ENCODE results near the gene TRPV2.

- TF ChIP-seq, protein P1, sequence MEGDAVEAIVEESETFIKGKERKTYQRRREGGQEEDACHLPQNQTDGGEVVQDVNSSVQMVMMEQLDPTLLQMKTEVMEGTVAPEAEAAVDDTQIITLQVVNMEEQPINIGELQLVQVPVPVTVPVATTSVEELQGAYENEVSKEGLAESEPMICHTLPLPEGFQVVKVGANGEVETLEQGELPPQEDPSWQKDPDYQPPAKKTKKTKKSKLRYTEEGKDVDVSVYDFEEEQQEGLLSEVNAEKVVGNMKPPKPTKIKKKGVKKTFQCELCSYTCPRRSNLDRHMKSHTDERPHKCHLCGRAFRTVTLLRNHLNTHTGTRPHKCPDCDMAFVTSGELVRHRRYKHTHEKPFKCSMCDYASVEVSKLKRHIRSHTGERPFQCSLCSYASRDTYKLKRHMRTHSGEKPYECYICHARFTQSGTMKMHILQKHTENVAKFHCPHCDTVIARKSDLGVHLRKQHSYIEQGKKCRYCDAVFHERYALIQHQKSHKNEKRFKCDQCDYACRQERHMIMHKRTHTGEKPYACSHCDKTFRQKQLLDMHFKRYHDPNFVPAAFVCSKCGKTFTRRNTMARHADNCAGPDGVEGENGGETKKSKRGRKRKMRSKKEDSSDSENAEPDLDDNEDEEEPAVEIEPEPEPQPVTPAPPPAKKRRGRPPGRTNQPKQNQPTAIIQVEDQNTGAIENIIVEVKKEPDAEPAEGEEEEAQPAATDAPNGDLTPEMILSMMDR (conservative IDR thresholded peaks at IDR 0.05) = no peak
- TF ChIP-seq ZFX (IDR thresholded peaks at IDR 0.05) = no peak
These were observed 10.6 kb downstream of the TRPV2 start for GRCh38 chr17:16425698-16426659.

Measured in C4-2B (cell line).